GM23338 (cell line): Measurements from ENCODE around the gene F12. TPM values are rescaled to one million over a fixed set of nuclear protein-coding genes. Genes with fewer than 3 reads are reported as not detected.

Source experiments
- ATAC-seq: fragments of 200-7000 bp; cut with Tn5 transposase; 3 replicates; pipeline ENCODE4 v1.9.1; 2020
- DNase-seq: peaks from one replicate; pipeline ENCODE4 v3.0.0-alpha.2; 2015; ENCODE audit warnings: low spot score
- H2AFZ ChIP-seq: fragments of 200-600 bp; sonication (generic); 2 replicates; pipeline ENCODE4 v1.8.0; 2016; ENCODE audit warnings: antibody characterized with exemption, mild to moderate bottlenecking, moderate library complexity
- H3F3A ChIP-seq: fragments of 200-600 bp; sonication (generic); replicated peaks from 2 replicates; pipeline ENCODE4 v1.8.0; 2017; ENCODE audit warnings: antibody characterized with exemption, mixed run types, low read depth
- H3K27ac ChIP-seq: fragments of 200-600 bp; sonication (generic); 2 replicates; pipeline ENCODE4 v1.6.1; 2016; ENCODE audit warnings: low read depth
- H3K27me3 ChIP-seq: fragments of 200-600 bp; sonication (generic); 2 replicates; pipeline ENCODE4 v1.8.0; 2016; ENCODE audit warnings: mild to moderate bottlenecking, mixed run types, moderate library complexity; ENCODE audit not compliant: insufficient read depth
- H3K36me3 ChIP-seq: fragments of 200-600 bp; sonication (generic); 2 replicates; pipeline ENCODE4 v1.8.0; 2016; ENCODE audit warnings: mild to moderate bottlenecking; ENCODE audit not compliant: insufficient read depth
- H3K4me1 ChIP-seq: fragments of 200-600 bp; sonication (generic); 2 replicates; pipeline ENCODE4 v1.8.0; 2016; ENCODE audit warnings: mild to moderate bottlenecking, moderate library complexity; ENCODE audit not compliant: insufficient read depth
- H3K4me2 ChIP-seq: fragments of 200-600 bp; sonication (generic); 2 replicates; pipeline ENCODE4 v1.7.1; 2017; ENCODE audit warnings: mixed run types
- H3K4me3 ChIP-seq: fragments of 200-600 bp; sonication (generic); 2 replicates; pipeline ENCODE4 v1.6.1; 2016; ENCODE audit warnings: mixed run types
- H3K79me2 ChIP-seq: fragments of 200-600 bp; sonication (generic); replicated peaks from 2 replicates; pipeline ENCODE4 v1.8.0; 2017; ENCODE audit warnings: mild to moderate bottlenecking; ENCODE audit not compliant: insufficient read depth
- H3K9me2 ChIP-seq: fragments of 200-600 bp; sonication (generic); 2 replicates; pipeline ENCODE4 v1.8.0; 2017; ENCODE audit not compliant: insufficient read depth
- H4K20me1 ChIP-seq: fragments of 200-600 bp; sonication (generic); replicated peaks from 2 replicates; pipeline ENCODE4 v1.8.0; 2017; ENCODE audit warnings: mild to moderate bottlenecking; ENCODE audit not compliant: insufficient read depth
- H3K27ac Mint-ChIP-seq: 2 replicates; pipeline ENCODE4 v1.8.0; 2020; ENCODE audit warnings: inconsistent platforms, mild to moderate bottlenecking, moderate library complexity, mixed read lengths
- H3K27me3 Mint-ChIP-seq: 3 replicates; pipeline ENCODE4 v1.8.0; 2022; ENCODE audit warnings: low read depth, mild to moderate bottlenecking, moderate library complexity, mixed read lengths, inconsistent platforms; ENCODE audit not compliant: insufficient read depth, poor library complexity
- H3K36me3 Mint-ChIP-seq: 3 replicates; pipeline ENCODE4 v1.8.0; 2021; ENCODE audit warnings: low read depth, mild to moderate bottlenecking, inconsistent platforms, moderate library complexity, mixed read lengths
- H3K4me1 Mint-ChIP-seq: 3 replicates; pipeline ENCODE4 v1.8.0; 2020; ENCODE audit warnings: mild to moderate bottlenecking, inconsistent platforms, mixed read lengths
- H3K4me3 Mint-ChIP-seq: 3 replicates; pipeline ENCODE4 v1.8.0; 2021; ENCODE audit warnings: moderate library complexity, mild to moderate bottlenecking, inconsistent platforms, mixed read lengths
- H3K9me3 Mint-ChIP-seq: 3 replicates; pipeline ENCODE4 v1.8.0; 2020; ENCODE audit warnings: moderate library complexity, mild to moderate bottlenecking, inconsistent platforms, mixed read lengths
- CREB1 ChIP-seq: fragments of 250-450 bp; sonication (Bioruptor Pico); IDR thresholded peaks from 2 replicates; pipeline ENCODE4 v1.5.0; 2020; ENCODE audit warnings: low read depth, mild to moderate bottlenecking, moderate library complexity
- EZH2 ChIP-seq: fragments of 200-600 bp; sonication (generic); IDR thresholded peaks from one replicate; pipeline ENCODE4 v1.8.0; 2017; ENCODE audit warnings: antibody characterized with exemption, mild to moderate bottlenecking, low read depth; ENCODE audit not compliant: unreplicated experiment
- EZH2phosphoT487 ChIP-seq: fragments of 200-600 bp; sonication (generic); IDR thresholded peaks from one replicate; pipeline ENCODE4 v1.8.1; 2018; ENCODE audit warnings: antibody characterized with exemption; ENCODE audit not compliant: unreplicated experiment
- JUNB ChIP-seq: IDR thresholded peaks from one replicate; pipeline ENCODE4 v1.6.1; 2016; ENCODE audit warnings: antibody characterized with exemption; ENCODE audit not compliant: unreplicated experiment
- NANOG ChIP-seq: IDR thresholded peaks from 2 replicates; pipeline ENCODE4 v1.6.1; 2016; ENCODE audit warnings: antibody characterized with exemption, borderline replicate concordance
- POLR2AphosphoS5 ChIP-seq: IDR thresholded peaks from 2 replicates; pipeline ENCODE4 v1.6.1; 2016; ENCODE audit warnings: antibody characterized with exemption, low read depth
- STAT1 ChIP-seq: IDR thresholded peaks from one replicate; pipeline ENCODE4 v1.6.1; 2016; ENCODE audit warnings: antibody characterized with exemption; ENCODE audit not compliant: unreplicated experiment
- ZNF114 ChIP-seq: fragments of 250-450 bp; sonication (Bioruptor Pico); IDR thresholded peaks from 2 replicates; pipeline ENCODE4 v1.5.0; 2020; ENCODE audit warnings: mild to moderate bottlenecking, moderate library complexity
- ZNF331 ChIP-seq: fragments of 250-450 bp; sonication (Bioruptor Pico); IDR thresholded peaks from 2 replicates; pipeline ENCODE4 v1.5.0; 2020; ENCODE audit warnings: low read depth, mild to moderate bottlenecking, moderate library complexity
- ZNF462 ChIP-seq: fragments of 250-450 bp; sonication (Bioruptor Pico); IDR thresholded peaks from 2 replicates; pipeline ENCODE4 v1.5.0; 2020; ENCODE audit warnings: mild to moderate bottlenecking, moderate library complexity
- polyA plus RNA-seq: library from polyadenylated mRNA; unstranded; fragments of >200 nt; fragmentation: Nextera tagmentation; extraction: Ambion mirVana; gene quantifications from 2 replicates; pipeline ENCODE4 v1.2.1, GENCODE V29; 2016
- total RNA-seq: library from RNA; depleted of rRNA; stranded (reverse); fragments of >200 nt; shearing (Covaris generic); gene quantifications from 2 replicates; pipeline ENCODE4 v1.2.3, GENCODE V29; 2014
- TF ChIP-seq, protein P1 (sequence below): IDR thresholded peaks from one replicate; pipeline ENCODE4 v1.6.1; 2018; ENCODE audit warnings: antibody characterized with exemption; ENCODE audit not compliant: unreplicated experiment
- TF ChIP-seq, protein P2 (sequence below): IDR thresholded peaks from 2 replicates; pipeline ENCODE4 v1.6.1; 2016; ENCODE audit warnings: antibody characterized with exemption
- TF ChIP-seq, protein P3 (sequence below), 2 experiments: fragments of 200-600 bp in 1 of 2; sonication (generic) in 1 of 2; conservative IDR thresholded peaks; 2 replicates each; pipeline versions ENCODE4 v1.5.1 to v1.6.1; 2016 to 2017; ENCODE audit warnings: antibody characterized with exemption in 2 of 2, low read depth in 2 of 2, mild to moderate bottlenecking in 2 of 2, moderate library complexity in 1 of 2

F12 gene
- total and polyA plus RNA-seq, 2 experiments from 2014 or later = 2.9 to 8.0 TPM

- Histone ChIP-seq H3K4me3 (no peak overlapping the region), H3K27ac (no peak overlapping the region), H4K20me1 (no peaks in the 10 kb centered on the region), H3K4me1 (peaks cover 46% of the 10 kb centered on the region), H3K79me2 (no peaks in the 10 kb centered on the region), H3K27me3 (peaks cover 20% of the 10 kb centered on the region), H3F3A (peaks cover 23% of the 10 kb centered on the region; the same call in 1 of the 2 replicates), H3K4me2 (peak overlapping the region; percentile 88; the same call in 1 of the 2 replicates), H2AFZ (no peak overlapping the region), H3K36me3 (no peaks in the 10 kb centered on the region), H3K9me2 (no peaks in the 10 kb centered on the region)
- peak; percentile 13 for DNase-seq
- ATAC-seq = no peak
- Mint-ChIP-seq H3K4me3 (0 out of 3 replicates have a peak overlapping the region, but pooled peaks have one; percentile 32), H3K27ac (no peak overlapping the region), H3K36me3 (peaks cover 11% of the 10 kb centered on the region), H3K4me1 (peaks cover 45% of the 10 kb centered on the region), H3K9me3 (no peaks in the 10 kb centered on the region; the same call in 2 of the 3 replicates), H3K27me3 (peaks cover 33% of the 10 kb centered on the region)
- TF ChIP-seq, protein P1, sequence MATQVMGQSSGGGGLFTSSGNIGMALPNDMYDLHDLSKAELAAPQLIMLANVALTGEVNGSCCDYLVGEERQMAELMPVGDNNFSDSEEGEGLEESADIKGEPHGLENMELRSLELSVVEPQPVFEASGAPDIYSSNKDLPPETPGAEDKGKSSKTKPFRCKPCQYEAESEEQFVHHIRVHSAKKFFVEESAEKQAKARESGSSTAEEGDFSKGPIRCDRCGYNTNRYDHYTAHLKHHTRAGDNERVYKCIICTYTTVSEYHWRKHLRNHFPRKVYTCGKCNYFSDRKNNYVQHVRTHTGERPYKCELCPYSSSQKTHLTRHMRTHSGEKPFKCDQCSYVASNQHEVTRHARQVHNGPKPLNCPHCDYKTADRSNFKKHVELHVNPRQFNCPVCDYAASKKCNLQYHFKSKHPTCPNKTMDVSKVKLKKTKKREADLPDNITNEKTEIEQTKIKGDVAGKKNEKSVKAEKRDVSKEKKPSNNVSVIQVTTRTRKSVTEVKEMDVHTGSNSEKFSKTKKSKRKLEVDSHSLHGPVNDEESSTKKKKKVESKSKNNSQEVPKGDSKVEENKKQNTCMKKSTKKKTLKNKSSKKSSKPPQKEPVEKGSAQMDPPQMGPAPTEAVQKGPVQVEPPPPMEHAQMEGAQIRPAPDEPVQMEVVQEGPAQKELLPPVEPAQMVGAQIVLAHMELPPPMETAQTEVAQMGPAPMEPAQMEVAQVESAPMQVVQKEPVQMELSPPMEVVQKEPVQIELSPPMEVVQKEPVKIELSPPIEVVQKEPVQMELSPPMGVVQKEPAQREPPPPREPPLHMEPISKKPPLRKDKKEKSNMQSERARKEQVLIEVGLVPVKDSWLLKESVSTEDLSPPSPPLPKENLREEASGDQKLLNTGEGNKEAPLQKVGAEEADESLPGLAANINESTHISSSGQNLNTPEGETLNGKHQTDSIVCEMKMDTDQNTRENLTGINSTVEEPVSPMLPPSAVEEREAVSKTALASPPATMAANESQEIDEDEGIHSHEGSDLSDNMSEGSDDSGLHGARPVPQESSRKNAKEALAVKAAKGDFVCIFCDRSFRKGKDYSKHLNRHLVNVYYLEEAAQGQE = no peak
- TF ChIP-seq, protein P2, sequence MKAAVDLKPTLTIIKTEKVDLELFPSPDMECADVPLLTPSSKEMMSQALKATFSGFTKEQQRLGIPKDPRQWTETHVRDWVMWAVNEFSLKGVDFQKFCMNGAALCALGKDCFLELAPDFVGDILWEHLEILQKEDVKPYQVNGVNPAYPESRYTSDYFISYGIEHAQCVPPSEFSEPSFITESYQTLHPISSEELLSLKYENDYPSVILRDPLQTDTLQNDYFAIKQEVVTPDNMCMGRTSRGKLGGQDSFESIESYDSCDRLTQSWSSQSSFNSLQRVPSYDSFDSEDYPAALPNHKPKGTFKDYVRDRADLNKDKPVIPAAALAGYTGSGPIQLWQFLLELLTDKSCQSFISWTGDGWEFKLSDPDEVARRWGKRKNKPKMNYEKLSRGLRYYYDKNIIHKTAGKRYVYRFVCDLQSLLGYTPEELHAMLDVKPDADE = no peak
- no peak for TF ChIP-seq EZH2phosphoT487
- no peak for TF ChIP-seq POLR2AphosphoS5
- no peak for TF ChIP-seq JUNB
- no peak for TF ChIP-seq CREB1
- TF ChIP-seq ZNF331 (CRISPR knock-in tag) = no peak
- TF ChIP-seq EZH2 = no peak
- TF ChIP-seq NANOG = no peak
- TF ChIP-seq ZNF114 (CRISPR knock-in tag) = no peak
- TF ChIP-seq, protein P3, sequence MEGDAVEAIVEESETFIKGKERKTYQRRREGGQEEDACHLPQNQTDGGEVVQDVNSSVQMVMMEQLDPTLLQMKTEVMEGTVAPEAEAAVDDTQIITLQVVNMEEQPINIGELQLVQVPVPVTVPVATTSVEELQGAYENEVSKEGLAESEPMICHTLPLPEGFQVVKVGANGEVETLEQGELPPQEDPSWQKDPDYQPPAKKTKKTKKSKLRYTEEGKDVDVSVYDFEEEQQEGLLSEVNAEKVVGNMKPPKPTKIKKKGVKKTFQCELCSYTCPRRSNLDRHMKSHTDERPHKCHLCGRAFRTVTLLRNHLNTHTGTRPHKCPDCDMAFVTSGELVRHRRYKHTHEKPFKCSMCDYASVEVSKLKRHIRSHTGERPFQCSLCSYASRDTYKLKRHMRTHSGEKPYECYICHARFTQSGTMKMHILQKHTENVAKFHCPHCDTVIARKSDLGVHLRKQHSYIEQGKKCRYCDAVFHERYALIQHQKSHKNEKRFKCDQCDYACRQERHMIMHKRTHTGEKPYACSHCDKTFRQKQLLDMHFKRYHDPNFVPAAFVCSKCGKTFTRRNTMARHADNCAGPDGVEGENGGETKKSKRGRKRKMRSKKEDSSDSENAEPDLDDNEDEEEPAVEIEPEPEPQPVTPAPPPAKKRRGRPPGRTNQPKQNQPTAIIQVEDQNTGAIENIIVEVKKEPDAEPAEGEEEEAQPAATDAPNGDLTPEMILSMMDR (conservative IDR thresholded peaks at IDR 0.05; ENCODE audit: low read depth in 2 of 2) = no peak
- no peak for TF ChIP-seq STAT1
- no peak for TF ChIP-seq ZNF462 (CRISPR knock-in tag)
These were observed 45.0 kb downstream of the F12 start for GRCh38 chr5:177364159-177364962.
